HL-60 (cell line): ENCODE data around the gene COG7.

ENCODE experiments used
- CTCF ChIP-seq: IDR thresholded peaks from one replicate; pipeline ENCODE4 v1.5.1; 2011; ENCODE audit warnings: low read length, control low read depth, inconsistent platforms; ENCODE audit not compliant: insufficient read depth
- GABPA ChIP-seq: IDR thresholded peaks from 2 replicates; pipeline ENCODE4 v1.6.1; 2012; ENCODE audit warnings: low read depth
- POLR2AphosphoS5 ChIP-seq: IDR thresholded peaks from 2 replicates; pipeline ENCODE4 v1.6.1; 2012; ENCODE audit warnings: low read depth
- REST ChIP-seq: IDR thresholded peaks from 2 replicates; pipeline ENCODE4 v1.6.1; 2012; ENCODE audit warnings: low read depth; ENCODE audit not compliant: insufficient replicate concordance

GRCh38 chr16:23397464-23397863 lies 55.5 kb downstream of the COG7 start:
- TF ChIP-seq REST: no peak
- no peak for TF ChIP-seq CTCF
- no peak for TF ChIP-seq POLR2AphosphoS5
- no peak for TF ChIP-seq GABPA
